Neuron (in vitro differentiated cells): ENCODE measurements around the gene ASB16.

Experiments used
- H2AFZ ChIP-seq: one replicate; pipeline ENCODE4 v1.6.1; 2013; ENCODE audit warnings: low read depth, mild to moderate bottlenecking, inconsistent platforms, low read length, moderate library complexity
- H3K27me3 ChIP-seq: one replicate; pipeline ENCODE4 v1.6.1; 2013; ENCODE audit warnings: low read length; ENCODE audit not compliant: insufficient read depth
- H3K36me3 ChIP-seq: one replicate; pipeline ENCODE4 v1.6.1; 2013; ENCODE audit warnings: low read length; ENCODE audit not compliant: insufficient read depth
- H3K4me1 ChIP-seq: one replicate; pipeline ENCODE4 v1.6.1; 2013; ENCODE audit warnings: low read length; ENCODE audit not compliant: insufficient read depth
- H3K4me3 ChIP-seq: 2 replicates; pipeline ENCODE4 v1.5.1; 2013; ENCODE audit warnings: mild to moderate bottlenecking, low read length, moderate library complexity
- H3K9me3 ChIP-seq: one replicate; pipeline ENCODE4 v1.6.1; 2013; ENCODE audit warnings: low read length

The ASB16 gene

DNA sequence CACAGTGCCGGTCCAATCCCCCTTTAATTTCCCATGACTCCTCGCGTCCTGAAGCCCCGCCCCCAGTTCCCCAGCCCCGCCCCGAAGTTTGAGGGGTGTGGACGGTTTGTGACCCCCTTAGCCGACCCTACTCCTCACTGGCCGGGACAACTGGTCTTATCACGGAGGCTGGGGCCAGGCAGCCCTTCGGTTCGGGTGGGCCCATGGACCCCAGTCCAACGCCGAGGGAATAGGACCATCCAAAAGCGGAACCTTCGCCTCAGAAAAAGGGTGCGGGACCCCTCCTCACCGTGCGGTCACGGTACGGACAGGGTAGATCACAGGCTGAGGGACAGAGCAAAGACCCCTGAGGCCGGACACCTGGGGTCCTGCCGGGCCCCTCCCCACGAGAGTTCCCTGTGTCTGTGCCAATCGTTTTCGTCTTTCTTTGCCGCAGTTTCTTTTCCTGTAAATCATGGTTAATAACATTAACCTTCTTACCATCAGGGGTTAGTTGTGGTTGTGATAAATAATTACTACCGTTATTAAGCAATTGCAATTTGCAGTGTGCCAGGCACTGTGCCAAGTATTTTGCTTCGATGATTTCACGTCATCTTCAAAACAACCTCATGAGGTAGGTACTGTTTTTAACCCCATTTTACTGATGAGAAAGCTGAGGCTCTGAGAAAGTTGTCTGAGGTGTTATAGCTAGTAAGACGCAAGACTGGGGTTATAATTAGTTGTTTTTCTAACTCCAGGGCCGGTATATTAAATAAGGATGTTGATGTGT is 16.8 kb downstream of the ASB16 start:
- H2AFZ ChIP-seq = peak overlapping the region; percentile 76
- no peaks in the 10 kb centered on the region for H3K27me3 ChIP-seq
- peaks cover 25% of the 10 kb centered on the region for H3K36me3 ChIP-seq
- H3K4me1 ChIP-seq = peaks cover 20% of the 10 kb centered on the region
- H3K9me3 ChIP-seq = no peaks in the 10 kb centered on the region
- peak overlapping the region; percentile 72 for H3K4me3 ChIP-seq

- Histone ChIP-seq H2AFZ (no peak overlapping the region), H3K27me3 (no peaks in the 10 kb centered on the region), H3K9me3 (no peaks in the 10 kb centered on the region), H3K4me3 (no peak overlapping the region), H3K4me1 (peaks cover 20% of the 10 kb centered on the region), H3K36me3 (peaks cover 31% of the 10 kb centered on the region)
Observed at GRCh38 chr17:44188576-44189403, 18.3 kb downstream of the ASB16 start.

GRCh38 chr17:44190481-44190880 is 20.0 kb downstream of the ASB16 start:
- Histone ChIP-seq H3K36me3 (peaks cover 46% of the 10 kb centered on the region), H3K4me1 (peaks cover 12% of the 10 kb centered on the region), H3K9me3 (no peaks in the 10 kb centered on the region), H2AFZ (no peak overlapping the region), H3K4me3 (no peak overlapping the region), H3K27me3 (no peaks in the 10 kb centered on the region)

- H3K27me3 ChIP-seq = no peaks in the 10 kb centered on the region
- H3K36me3 ChIP-seq = peaks cover 51% of the 10 kb centered on the region
- H3K9me3 ChIP-seq = no peaks in the 10 kb centered on the region
- H2AFZ ChIP-seq = no peak overlapping the region
- no peak overlapping the region for H3K4me3 ChIP-seq
- H3K4me1 ChIP-seq = peaks cover 9% of the 10 kb centered on the region
Observed at GRCh38 chr17:44191369-44191768, 20.9 kb downstream of the ASB16 start.

GRCh38 chr17:44191941-44192496 is 21.5 kb downstream of the ASB16 start:
- Histone ChIP-seq H3K9me3 (no peaks in the 10 kb centered on the region), H3K27me3 (no peaks in the 10 kb centered on the region), H3K36me3 (peaks cover 55% of the 10 kb centered on the region)

DNA sequence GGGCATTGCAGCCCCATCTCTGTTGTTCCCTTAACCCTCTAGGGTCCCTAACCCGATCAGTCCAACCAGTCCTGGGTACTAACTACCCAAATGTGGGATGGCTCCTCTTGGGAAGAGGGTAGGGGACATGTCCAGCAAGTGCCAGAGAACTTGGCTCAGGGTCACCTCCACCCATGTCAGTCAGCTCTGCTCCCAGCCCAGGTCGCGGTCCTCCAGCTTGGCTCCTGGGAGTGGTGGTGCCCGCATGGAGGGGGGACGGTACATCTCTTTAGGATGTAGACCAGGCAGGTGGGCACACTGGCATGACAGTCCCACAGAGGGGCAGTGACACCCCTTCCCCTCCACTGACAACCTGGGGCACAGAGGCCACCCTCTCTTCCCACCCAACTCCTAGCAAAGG is 22.2 kb downstream of the ASB16 start:
- Histone ChIP-seq H3K4me3 (no peak overlapping the region), H3K27me3 (no peaks in the 10 kb centered on the region), H3K36me3 (peaks cover 62% of the 10 kb centered on the region), H3K4me1 (peaks cover 14% of the 10 kb centered on the region), H3K9me3 (no peaks in the 10 kb centered on the region), H2AFZ (no peak overlapping the region)

More at GRCh38 chr17:44191941-44192496, 21.5 kb downstream of the ASB16 start:
- Histone ChIP-seq H3K4me1 (peaks cover 10% of the 10 kb centered on the region), H3K4me3 (no peak overlapping the region), H2AFZ (no peak overlapping the region)

GRCh38 chr17:44193326-44194084 is 23.0 kb downstream of the ASB16 start:
- Histone ChIP-seq H3K4me1 (peaks cover 15% of the 10 kb centered on the region), H3K36me3 (peaks cover 62% of the 10 kb centered on the region)

DNA sequence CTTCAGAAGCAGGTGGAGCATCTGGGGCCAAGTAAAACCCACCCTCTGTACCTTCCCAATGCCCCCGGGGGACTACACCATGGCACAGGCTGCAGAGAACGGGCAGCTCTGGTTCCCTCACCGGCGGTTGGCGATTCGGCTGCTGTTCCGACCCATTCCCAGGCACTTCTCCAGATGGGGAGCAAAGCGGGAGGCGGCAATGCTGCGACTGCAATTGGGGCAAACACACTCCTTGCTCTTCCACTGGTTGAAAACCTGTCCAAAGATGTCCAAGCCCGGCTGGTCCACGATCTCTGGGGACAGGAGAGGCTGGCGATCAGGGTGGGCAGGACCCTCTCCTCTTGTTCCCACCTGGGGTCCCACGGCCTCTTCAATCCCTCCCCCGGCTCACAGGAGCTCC is 26.6 kb downstream of the ASB16 start:
- peaks cover 26% of the 10 kb centered on the region for H3K4me1 ChIP-seq
- no peaks in the 10 kb centered on the region for H3K9me3 ChIP-seq
- no peak overlapping the region for H3K4me3 ChIP-seq
- no peak overlapping the region for H2AFZ ChIP-seq
- H3K27me3 ChIP-seq = no peaks in the 10 kb centered on the region
- H3K36me3 ChIP-seq = peaks cover 44% of the 10 kb centered on the region

More at GRCh38 chr17:44193326-44194084, 23.0 kb downstream of the ASB16 start:
- H3K9me3 ChIP-seq = no peaks in the 10 kb centered on the region
- H2AFZ ChIP-seq = no peak overlapping the region
- H3K27me3 ChIP-seq = no peaks in the 10 kb centered on the region
- H3K4me3 ChIP-seq = no peak overlapping the region

DNA sequence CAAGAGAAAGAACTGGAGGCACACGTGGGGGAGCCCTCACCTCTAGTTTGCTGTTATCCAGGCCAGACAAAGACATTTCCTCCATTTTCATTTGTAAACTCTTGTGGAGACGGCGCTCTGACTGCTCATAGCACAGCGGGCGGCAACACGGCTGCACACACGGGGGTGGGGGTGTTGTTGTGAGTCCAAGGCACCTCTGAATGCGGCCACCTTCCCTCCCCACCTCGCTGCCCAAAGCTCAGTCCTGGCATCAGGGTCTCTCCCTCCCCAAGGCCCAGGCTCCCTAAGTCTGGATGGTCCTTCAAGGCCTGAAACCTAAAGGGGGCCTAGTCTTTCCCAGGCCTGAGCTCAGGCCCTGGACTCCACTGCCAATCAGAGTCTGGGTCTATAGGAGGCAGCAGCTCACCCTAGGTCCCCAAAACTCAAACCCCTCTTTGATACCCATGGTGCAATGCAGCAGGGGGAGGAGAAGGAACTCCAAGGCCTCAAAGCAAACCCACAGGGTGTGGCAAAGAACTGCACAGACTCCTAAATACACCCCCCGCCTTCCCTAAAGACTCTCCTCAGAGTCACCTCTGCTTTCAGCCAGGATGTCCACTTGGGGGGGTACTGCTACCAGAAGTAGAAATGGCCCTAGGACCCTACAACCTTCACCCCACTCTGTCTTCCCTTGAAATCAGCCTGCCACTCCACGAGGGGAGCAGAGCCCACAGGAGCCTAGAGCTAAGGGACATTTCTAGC is 27.6 kb downstream of the ASB16 start:
- H3K4me3 ChIP-seq = peak overlapping the region; percentile 73
- peaks cover 26% of the 10 kb centered on the region for H3K4me1 ChIP-seq
- H3K36me3 ChIP-seq = peaks cover 38% of the 10 kb centered on the region
- H3K27me3 ChIP-seq = no peaks in the 10 kb centered on the region
- no peaks in the 10 kb centered on the region for H3K9me3 ChIP-seq
- no peak overlapping the region for H2AFZ ChIP-seq

- Histone ChIP-seq H3K4me1 (peaks cover 26% of the 10 kb centered on the region), H3K9me3 (no peaks in the 10 kb centered on the region), H3K4me3 (peak overlapping the region; percentile 73), H3K27me3 (no peaks in the 10 kb centered on the region), H2AFZ (no peak overlapping the region), H3K36me3 (peaks cover 31% of the 10 kb centered on the region)
Observed at GRCh38 chr17:44198721-44199552, 28.4 kb downstream of the ASB16 start.

DNA sequence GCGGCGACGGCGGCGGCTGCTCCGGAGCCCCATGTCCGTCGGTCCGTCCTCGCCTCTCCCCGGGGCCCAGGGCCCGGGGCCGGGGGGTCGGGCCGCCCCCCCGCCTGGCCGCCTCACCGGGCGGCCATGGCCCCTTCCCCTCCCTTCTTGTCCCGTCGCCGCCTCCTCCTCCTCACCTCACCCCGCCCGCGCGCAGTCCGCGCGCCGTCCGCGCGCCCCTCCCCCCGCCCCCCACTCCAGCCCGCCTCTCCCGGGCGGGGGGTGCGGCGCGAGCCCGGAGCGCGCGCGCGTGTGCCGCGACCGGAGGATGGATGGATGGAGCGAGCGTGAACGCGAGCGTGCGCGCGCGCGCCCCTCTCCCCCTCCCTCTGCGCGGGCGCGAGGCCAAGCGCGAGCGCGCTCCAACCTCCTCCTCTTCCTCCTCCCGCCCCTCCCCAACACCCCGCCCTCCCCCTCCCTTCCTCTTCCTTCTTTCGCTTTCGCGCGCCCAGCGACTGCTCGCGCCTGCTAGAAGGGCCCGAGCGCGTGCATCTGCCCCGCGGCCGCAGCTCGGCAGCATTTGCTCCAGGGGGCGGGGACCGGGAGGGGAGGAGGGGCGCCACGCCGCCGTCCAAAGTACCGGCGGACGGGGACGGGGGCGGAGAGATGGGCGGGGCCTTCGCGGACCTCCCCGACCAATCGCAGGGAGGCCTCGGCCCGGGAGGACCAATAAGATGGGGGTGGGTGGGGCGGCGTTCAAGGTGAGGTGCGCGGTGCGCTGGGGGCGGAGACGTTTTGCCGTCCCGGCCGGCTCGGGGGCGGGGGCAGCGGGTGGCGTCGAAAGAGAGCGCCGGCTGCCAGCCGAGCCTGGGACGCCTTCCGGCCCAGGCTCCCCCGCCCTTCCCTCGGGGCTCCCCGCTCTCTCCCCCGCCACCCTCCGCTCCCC is 29.3 kb downstream of the ASB16 start, which contains the start of gene ATXN7L3:
Gene ATXN7L3, minus strand, starts transcription at position 332 of the 925 bp plus-strand sequence. CDS start 1,814 bp downstream, outside the sequence.
- H3K4me3 ChIP-seq = peak within 1 kb of the TSS; percentile 73
- H3K4me1 ChIP-seq = peaks cover 26% of the 10 kb centered on the region
- peak within 1 kb of the TSS; percentile 77 for H2AFZ ChIP-seq
- no peaks in the 10 kb centered on the region for H3K9me3 ChIP-seq
- no peaks in the 10 kb centered on the region for H3K27me3 ChIP-seq
- peaks cover 22% of the 10 kb centered on the region for H3K36me3 ChIP-seq
